GM18870 (cell line): ENCODE data around the gene ELP2.
"Not testable (repeated sequence)": the region's sequence is repeated elsewhere in the genome, so short reads cannot be mapped to it uniquely, and the experiment has no call there.

ENCODE experiments used
- ATAC-seq: cut with Tn5 transposase; IDR thresholded peaks from one replicate; pipeline ENCODE4 v1.9.1; 2021; ENCODE audit warnings: moderate library complexity; ENCODE audit not compliant: unreplicated experiment

ELP2 gene

GRCh38 chr18:36116771-36117170 lies 12.9 kb upstream of the ELP2 start:
- not testable (repeated sequence) for ATAC-seq

DNA sequence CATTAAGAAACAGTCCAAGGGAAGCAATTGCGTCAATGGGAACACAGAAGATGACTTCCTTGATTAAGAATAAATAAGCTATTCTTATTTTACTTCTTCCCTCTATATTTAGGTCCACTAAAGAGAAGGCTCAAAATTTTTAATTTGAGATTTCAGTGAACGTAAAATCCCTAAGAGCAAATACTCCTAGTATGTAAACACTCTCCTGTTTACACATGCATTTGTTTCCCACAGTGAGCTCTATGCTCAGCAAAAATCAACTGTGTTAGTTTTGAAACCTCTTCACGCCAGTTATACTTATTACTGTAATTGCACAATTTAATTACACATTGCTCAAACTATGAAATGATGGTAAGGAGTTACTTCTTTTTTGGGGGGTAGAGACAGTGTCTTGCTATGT lies 9.4 kb upstream of the ELP2 start:
- no peak for ATAC-seq

DNA sequence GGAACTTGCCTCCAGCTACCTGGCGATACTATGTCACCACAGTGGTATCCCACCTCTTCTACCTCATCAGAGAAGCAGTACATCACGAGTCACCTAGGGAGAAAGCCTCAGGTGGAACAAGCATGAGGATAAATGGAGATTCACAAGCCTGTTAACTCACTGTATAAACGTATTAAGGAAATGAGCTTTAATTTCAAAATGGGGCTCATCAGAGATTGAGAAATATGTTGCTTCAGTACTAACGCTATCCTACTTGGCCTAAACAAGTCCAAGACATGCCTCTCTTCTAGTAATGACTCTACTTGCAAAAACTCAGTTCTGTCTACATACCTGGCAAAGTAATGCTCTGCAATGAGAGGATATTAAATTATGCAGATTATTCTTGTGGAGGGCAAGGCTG lies 4.9 kb upstream of the ELP2 start:
- no peak for ATAC-seq

DNA sequence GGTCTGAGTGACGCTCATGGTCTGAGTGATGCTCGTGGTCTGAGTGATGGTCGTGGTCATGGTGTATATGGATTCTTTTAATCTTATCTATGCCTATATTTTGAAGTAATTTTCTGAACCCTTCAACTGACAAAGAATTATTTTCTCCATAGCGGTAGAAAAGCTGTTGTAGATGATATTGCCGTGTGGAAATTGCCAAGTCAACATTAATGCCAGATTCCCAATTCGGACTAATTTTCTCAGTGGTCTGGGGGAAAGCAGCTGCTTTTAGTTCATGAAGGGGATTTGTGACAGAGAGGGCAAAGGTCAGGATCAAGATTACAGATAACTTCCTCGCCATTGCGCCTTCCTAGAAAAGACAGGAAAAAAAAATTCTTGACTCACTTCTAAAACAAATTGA lies 3.0 kb upstream of the ELP2 start:
- no peak for ATAC-seq

DNA sequence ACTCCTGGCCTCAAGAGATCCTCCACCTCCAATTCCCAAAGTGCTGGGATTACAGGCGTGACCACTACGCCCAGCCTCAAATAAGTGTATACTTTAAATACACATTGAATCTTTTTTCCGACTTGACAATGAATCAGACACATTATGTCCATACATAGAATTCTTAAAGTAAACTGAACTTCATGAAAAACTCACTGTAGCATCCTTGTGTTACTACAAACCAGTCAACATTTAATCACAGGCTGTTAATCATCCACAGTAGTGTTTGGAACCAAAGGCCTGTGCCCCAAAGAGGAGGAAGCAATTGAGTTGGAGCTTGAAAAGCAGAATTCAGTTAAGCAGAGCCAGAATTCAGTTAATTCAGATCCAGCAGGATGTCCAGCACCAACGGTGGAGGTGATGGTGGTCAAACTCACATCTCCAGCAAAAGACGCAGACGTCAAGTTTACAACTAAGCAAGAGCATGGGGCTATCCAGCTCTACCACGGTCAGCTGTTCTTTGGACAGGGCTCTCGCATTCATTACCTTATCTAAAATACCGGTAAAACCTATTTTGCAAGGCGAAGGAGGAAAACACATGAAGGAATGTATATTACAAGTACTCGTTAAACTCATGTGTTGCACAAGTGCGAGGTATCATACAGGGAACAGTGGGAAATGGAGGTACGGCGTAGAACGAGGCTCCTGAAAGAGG lies 1.7 kb upstream of the ELP2 start:
- ATAC-seq, result no peak

DNA sequence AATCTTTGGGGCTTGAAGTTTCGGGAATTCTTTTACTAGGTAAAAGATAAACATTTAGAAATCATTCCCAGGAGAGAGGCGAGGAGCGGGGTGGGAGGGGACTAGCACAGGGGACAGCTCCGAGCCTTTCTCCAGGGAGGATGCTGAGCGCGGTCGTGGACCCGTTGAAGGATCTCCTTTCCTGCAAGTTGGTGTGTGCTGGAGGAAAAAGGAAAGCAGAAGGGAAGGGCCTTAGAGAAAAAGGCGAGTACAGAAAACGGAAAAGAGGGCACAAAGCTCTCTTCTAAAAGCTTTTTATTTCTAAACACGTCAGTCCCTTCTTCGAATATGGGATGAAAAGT lies 1.2 kb upstream of the ELP2 start:
- no peak for ATAC-seq

DNA sequence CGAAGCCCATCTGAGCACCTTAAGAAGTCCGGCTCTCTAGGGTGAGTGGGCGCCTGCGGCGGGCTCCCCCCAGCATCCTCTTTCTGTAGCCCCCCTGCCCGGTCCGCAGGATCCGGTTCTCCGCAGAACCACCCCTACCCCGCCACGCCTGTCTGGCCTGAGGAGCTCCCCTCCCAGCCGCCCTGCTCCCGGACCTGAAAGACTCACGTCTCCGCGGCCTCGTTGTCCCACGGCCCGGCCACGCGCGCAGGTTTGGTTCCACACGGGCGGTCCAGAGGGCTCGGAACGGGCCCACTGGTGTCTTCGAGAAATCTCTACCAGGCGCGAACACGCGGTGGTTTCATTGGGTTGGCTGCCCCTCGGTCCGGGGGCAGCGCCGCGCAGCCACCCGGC lies 796 bp upstream of the ELP2 start:
- no peak for ATAC-seq

GRCh38 chr18:36130039-36130831 lies 536 bp downstream of the ELP2 start:
- ATAC-seq, result peak; percentile 10

DNA sequence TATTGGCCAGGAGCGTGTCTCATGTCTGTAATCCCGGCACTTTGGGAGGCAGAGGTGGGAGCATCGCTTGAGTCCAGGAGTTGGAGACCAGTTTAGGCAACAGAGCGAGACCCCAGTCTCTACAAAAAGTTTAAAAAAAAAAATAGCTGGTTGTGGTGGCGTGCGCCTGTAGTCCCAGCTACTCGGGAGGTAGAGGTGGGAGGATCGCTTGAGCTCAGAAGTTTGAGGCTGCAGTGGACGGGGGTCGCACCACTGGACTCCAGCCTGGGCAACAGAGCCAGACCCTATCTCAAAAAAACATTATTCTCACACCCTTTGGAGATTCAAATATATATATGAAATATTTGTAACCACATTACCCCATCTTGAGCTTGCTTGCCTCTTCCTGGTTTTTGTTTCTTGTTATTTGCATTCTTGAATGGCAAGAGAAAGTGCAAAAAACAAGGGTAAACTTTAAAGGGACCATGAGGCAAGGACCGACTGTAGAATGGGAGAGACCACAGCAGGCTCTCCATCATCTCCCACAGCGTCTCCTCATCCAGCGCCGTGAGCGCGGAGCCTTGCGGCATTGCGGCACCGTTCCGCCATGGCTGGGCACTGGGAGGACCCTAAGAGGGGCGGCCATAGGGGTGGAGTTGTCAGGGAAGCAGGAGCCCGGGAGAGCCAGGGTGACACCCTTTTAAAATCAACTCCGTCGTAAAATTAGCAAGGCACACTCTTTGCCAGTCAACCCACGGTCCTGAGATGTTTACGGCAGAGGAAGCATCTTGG lies 1.4 kb downstream of the ELP2 start:
- ATAC-seq, result no peak

- ATAC-seq, result no peak
Observed at GRCh38 chr18:36131692-36132483, 2.2 kb downstream of the ELP2 start.

DNA sequence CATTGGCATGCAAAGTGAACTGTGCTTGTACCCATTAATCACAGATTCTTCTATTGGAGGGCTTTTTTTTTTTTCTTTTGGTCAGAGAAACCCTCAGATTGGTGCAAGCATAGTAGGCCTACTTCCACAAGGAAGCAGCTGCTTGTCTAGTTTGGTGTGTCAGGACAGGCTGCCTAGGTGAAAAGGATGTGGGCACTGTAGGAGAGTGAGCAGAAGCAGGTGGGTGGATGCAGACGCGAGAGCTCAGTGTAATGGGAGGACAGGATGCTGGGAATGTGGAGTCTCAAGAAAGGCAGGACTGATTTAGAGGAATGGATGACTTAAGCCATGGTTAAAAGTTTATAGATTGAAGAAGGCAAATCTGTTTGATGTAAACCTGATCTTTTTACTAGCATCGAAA lies 3.1 kb downstream of the ELP2 start:
- no peak for ATAC-seq

DNA sequence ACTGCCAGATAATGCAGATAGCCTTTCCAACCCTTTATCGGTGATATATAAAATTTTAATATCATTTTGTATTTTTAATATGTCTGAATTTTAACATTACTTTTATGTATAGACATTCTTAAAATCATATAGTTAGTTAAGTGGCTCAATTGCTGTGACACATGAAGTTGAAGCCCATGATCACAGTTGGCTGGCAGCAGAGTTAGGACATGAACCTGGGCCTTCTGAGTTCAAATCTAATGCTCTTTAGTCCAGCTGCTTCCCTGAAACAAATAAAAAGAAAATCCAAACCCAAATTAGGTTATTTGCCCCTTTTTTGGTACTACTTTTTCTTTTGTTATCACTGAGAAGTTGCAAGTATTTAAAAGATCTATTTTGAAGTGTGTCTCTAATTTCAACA lies 5.6 kb downstream of the ELP2 start:
- ATAC-seq, result no peak

DNA sequence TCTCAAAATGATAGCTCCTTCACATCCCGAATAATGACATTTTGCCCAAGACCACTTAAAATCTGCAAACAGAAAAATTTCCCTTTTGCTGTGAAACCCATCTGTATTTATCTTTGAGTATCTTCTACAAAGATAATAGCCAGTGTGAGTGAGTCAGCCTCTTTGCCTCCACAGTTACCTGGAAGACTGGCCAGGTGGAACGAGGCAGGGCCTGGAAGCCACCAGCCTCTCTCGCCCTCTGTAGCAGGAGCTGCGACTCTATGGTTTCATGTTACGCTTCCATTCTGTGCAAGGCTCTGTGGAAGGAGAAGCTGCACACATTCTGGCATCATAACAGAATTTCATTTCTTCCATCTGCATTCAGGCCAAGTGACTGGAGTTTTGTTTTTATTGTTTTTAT lies 9.5 kb downstream of the ELP2 start:
- no peak for ATAC-seq

DNA sequence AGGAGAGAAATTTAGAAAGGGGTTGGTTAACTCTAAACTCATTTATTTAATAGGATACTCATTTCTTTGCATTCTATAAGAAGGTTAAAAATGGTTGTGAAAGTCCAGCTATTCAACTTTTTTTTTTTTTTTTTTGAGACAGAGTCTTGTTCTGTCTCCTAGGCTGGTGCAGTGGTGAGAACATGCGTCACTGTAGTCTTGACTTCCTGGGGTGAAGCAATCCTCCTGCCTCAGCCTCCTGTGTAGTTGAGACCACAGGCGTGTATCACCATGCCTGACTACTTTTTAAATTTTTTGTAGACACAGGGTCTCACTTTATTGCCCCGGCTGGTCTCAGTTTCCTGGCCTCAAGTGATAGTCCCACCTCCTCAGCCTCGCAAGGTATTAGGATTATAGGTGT lies 11.9 kb downstream of the ELP2 start:
- ATAC-seq, result no peak

DNA sequence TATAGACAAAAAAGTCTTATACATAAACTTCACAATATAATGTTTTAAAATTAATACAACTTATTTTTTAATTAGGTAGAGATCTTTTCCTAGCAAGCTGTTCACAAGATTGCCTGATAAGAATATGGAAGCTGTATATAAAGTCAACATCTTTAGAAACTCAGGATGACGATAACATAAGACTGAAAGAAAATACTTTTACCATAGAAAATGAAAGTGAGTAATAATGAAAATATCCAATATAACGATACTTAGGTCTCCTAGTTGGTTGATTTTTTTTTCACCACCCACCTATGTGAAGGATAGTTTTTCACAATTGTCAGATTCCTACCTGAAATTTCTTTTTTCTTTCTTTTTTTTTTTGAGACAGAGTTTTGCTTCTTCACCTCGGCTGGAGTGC lies 13.1 kb downstream of the ELP2 start:
- ATAC-seq, result no peak

GRCh38 chr18:36143391-36143790 lies 13.7 kb downstream of the ELP2 start:
- no peak for ATAC-seq

GRCh38 chr18:36149514-36150289 lies 20.0 kb downstream of the ELP2 start:
- peak; percentile 86 for ATAC-seq

DNA sequence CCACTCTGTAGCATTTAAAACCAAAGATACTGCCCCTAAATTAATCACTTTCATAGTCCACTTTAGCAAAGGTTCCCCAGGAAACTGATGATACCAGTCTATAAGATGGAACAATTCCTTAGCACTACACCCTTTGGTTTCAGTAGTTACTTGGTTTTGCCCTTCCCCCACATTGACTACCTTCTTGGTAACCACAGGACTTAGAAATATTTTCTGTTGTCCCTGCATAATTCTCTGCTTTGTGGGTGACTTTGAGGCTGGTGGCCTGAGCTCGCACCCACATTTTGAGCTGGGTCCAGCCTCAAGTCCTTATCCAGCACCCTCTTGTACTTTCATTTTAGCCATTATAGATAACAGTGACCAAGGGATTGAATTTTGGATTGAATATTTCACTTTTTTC lies 23.1 kb downstream of the ELP2 start:
- ATAC-seq, result no peak

GRCh38 chr18:36153203-36153602 lies 23.5 kb downstream of the ELP2 start:
- ATAC-seq, result no peak

DNA sequence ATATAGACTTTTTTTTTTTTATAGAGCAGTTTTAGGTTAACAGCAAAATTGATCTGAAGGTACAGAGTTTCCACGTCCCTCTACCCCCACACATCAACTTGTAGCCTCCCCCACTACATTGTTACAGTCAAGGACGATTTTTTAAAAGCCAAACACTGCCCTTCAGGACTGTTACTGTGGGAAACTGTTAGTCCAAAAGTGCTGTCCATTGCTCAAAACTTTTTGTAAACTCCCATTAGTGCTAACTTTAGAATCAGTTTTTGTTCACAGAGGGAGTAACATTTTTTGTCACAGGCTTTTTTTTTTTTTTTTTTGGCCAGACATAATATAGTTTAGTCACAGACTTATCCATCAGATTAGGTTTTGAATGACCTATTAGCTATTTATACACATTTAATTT lies 24.1 kb downstream of the ELP2 start:
- no peak for ATAC-seq
